Aorta (tissue), 5 donors: ENCODE data around the gene RBM15. TPM values are rescaled to one million over a fixed set of nuclear protein-coding genes. Genes with fewer than 3 reads are reported as not detected.

Source experiments
- ATAC-seq: fragments of 200-7000 bp; cut with Tn5 transposase; one replicate; pipeline ENCODE4 v1.9.1; 2022; ENCODE audit warnings: moderate library complexity; ENCODE audit not compliant: low FRiP score
- DNase-seq, 2 donors: peaks; one replicate each; pipeline ENCODE4 v3.0.0-alpha.2; 2020
- H3K27ac ChIP-seq, 2 donors: one replicate each; pipeline ENCODE4 v1.5.1; 2013; ENCODE audit warnings: low read length in 2 of 2, mild to moderate bottlenecking in 2 of 2, moderate library complexity in 2 of 2, control low read depth in 1 of 2, inconsistent platforms in 1 of 2, low read depth in 1 of 2
- H3K27me3 ChIP-seq, 2 donors: one replicate each; pipeline ENCODE4 v1.6.1; 2013; ENCODE audit warnings: control low read depth in 1 of 2, low read length in 1 of 2, mild to moderate bottlenecking in 1 of 2, moderate library complexity in 1 of 2; ENCODE audit not compliant: insufficient read depth in 2 of 2, control insufficient read depth in 1 of 2
- H3K36me3 ChIP-seq, 2 donors: one replicate each; pipeline ENCODE4 v1.6.1; 2013; ENCODE audit warnings: control low read depth in 1 of 2, low read length in 1 of 2, mild to moderate bottlenecking in 1 of 2; ENCODE audit not compliant: insufficient read depth in 2 of 2, control insufficient read depth in 1 of 2
- H3K4me1 ChIP-seq, 2 donors: one replicate each; pipeline ENCODE4 v1.6.1; 2013; ENCODE audit warnings: low read length in 2 of 2, control low read depth in 1 of 2, mild to moderate bottlenecking in 1 of 2, moderate library complexity in 1 of 2; ENCODE audit not compliant: insufficient read depth in 2 of 2, control insufficient read depth in 1 of 2
- H3K4me3 ChIP-seq, 2 donors: one replicate each; pipeline ENCODE4 v1.5.1; 2013; ENCODE audit warnings: low read length in 2 of 2, control low read depth in 1 of 2, mild to moderate bottlenecking in 1 of 2
- H3K9me3 ChIP-seq: one replicate; pipeline ENCODE4 v1.6.1; 2013; ENCODE audit warnings: mild to moderate bottlenecking, low read length; ENCODE audit not compliant: control insufficient read depth
- WGBS, 2 donors: extraction: QIAGEN DNeasy Blood & Tissue Kit; methylation state at CpG; one replicate each; pipeline ENCODE4 v1.1.7; 2013; 5-methylcytosine and 5-hydroxymethylcytosine counted together
- intact Hi-C, 2 donors: fragments of 100-400 bp; cut with DNase I; formaldehyde crosslinking; loops; one replicate each; pipeline versions ENCODE4 v1.14.2 to v1.15.0; 2022
- polyA plus RNA-seq, 2 donors: library from polyadenylated mRNA; stranded (reverse); fragments of 200-250 nt; gene quantifications; one replicate each; pipeline ENCODE4 v1.2.3, GENCODE V29; 2013
- total RNA-seq, 2 donors: library from RNA; stranded (reverse); fragmentation: NEBNext Ultra II Directional; extraction: Animal tissue kit (Norgen Biotek cat#: 25700); gene quantifications; one replicate each; pipeline ENCODE4 v1.2.1, GENCODE V29; 2021
- donor health status: healthy with polysubstance abuse.
- donor health status: Bipolar disorder and iron deficiency.
- donor health status: DM: no; HTN: no; CAD: no.
- donor health status: DM: no; HTN: no; CAD: no.
- donor health status: DM: yes; HTN: yes; CAD: no.

Gene RBM15
- total and polyA plus RNA-seq, 4 donors, result 0.38 to 22.5 (median 10.8) TPM

DNA sequence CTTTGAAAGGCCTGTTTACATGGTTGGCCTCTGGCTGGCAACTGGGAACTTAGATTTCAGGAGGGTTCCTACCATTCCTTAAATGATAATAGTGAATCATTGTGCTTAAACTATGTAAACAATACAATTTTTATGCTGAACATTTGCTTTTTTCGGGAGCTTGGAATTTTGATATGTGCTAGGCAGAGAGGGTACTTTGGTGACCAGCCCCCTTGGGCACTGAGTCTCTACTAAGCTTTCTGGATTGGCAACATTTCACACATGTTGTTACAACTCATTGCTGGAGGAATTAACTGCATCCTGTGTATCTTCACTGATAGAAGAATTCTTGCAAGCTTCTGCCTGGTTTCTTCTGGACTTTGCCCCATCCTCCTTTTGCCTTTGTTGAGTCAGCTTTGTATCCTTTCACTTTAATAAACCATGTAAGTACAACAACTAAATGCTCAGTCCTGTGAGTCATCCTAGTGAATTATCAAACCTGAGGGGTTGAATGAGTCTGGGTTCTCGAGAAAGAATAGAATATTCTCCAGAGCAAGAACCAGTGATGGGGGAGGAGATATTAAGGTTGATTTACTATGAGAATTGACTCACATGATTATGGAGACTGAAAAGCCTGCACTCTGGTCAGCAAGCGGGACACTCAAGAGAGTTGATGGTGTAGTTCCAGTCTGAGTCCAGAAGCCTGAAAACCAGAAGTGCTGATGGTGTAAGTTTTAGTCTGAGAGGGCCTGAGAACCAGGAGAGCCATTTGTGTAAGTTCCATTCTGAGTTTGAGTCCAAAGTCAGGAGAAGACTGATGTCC is 54.7 kb downstream of the RBM15 start:
- Histone ChIP-seq H3K27ac (no peak overlapping the region), H3K36me3 (no peaks in the 10 kb centered on the region), H3K4me1 (peaks cover 0 to 2% of the 10 kb centered on the region in 2 donors), H3K4me3 (no peak overlapping the region), H3K27me3 (no peaks in the 10 kb centered on the region), H3K9me3 (no peaks in the 10 kb centered on the region)
- WGBS, 2 donors, result 79% methylated on average over 3 of the region's 3 CpGs
- intact Hi-C loops, result no loop called here
- no peak for DNase-seq
- no peak for ATAC-seq

GRCh38 chr1:110394493-110394820 is 55.3 kb downstream of the RBM15 start:
- WGBS, 2 donors, result 95% methylated on average over 3 of the region's 3 CpGs
- H3K4me3 ChIP-seq, result no peak overlapping the region
- H3K9me3 ChIP-seq, result no peaks in the 10 kb centered on the region
- no peak for ATAC-seq
- H3K4me1 ChIP-seq, result no peaks in the 10 kb centered on the region
- H3K27ac ChIP-seq, result no peak overlapping the region
- no peaks in the 10 kb centered on the region for H3K27me3 ChIP-seq
- DNase-seq, result no peak
- intact Hi-C loops, result no loop called here
- H3K36me3 ChIP-seq, result no peaks in the 10 kb centered on the region

Other genes with a start within 250 kb of the RBM15 start
- not detected for gene UBL4B, start 226.9 kb upstream of the RBM15 start, total RNA-seq
- gene UBL4B, start 226.9 kb upstream of the RBM15 start, polyA plus RNA-seq, result not detected
- under 1 TPM; 0.21 to 0.49 TPM for gene SLC6A17, start 188.9 kb upstream of the RBM15 start, total RNA-seq
- under 1 TPM in 1 of 2 donors, not detected in 1; 0.18 TPM for gene SLC6A17, start 188.9 kb upstream of the RBM15 start, polyA plus RNA-seq
- 10 to 100 TPM; 18.2 to 22.6 TPM for gene KCNC4, start 129.1 kb upstream of the RBM15 start, total RNA-seq
- 1 to 10 TPM in 1 of 2 donors, under 1 TPM in 1; 0.75 to 4.8 TPM for gene KCNC4, start 129.1 kb upstream of the RBM15 start, polyA plus RNA-seq
- gene SLC16A4, start 51.6 kb downstream of the RBM15 start, total RNA-seq, result 10 to 100 TPM; 18.5 to 23.2 TPM
- gene SLC16A4, start 51.6 kb downstream of the RBM15 start, polyA plus RNA-seq, result 10 to 100 TPM; 11.5 to 19.1 TPM
- 10 to 100 TPM; 73.6 to 77.6 TPM for gene LAMTOR5, start 68.3 kb downstream of the RBM15 start, total RNA-seq
- gene LAMTOR5, start 68.3 kb downstream of the RBM15 start, polyA plus RNA-seq, result 100 to 1,000 TPM; 176 to 329 TPM
- gene PROK1, start 111.8 kb downstream of the RBM15 start, total RNA-seq, result under 1 TPM; 0.26 to 0.27 TPM
- gene PROK1, start 111.8 kb downstream of the RBM15 start, polyA plus RNA-seq, result under 1 TPM in 1 of 2 donors, not detected in 1; 0.25 TPM
- not detected for gene KCNA10, start 179.8 kb downstream of the RBM15 start, total RNA-seq
- not detected for gene KCNA10, start 179.8 kb downstream of the RBM15 start, polyA plus RNA-seq